ENCODE data around the gene GRB2. TPM values are rescaled to one million over a fixed set of nuclear protein-coding genes. Genes with fewer than 3 reads are reported as not detected.
A peak's percentile ranks its signal among the peaks of the same experiment; 100 is the strongest.

GRB2 gene
- total RNA-seq, 1 donor from 2014 or later = 95.0 TPM

DNA sequence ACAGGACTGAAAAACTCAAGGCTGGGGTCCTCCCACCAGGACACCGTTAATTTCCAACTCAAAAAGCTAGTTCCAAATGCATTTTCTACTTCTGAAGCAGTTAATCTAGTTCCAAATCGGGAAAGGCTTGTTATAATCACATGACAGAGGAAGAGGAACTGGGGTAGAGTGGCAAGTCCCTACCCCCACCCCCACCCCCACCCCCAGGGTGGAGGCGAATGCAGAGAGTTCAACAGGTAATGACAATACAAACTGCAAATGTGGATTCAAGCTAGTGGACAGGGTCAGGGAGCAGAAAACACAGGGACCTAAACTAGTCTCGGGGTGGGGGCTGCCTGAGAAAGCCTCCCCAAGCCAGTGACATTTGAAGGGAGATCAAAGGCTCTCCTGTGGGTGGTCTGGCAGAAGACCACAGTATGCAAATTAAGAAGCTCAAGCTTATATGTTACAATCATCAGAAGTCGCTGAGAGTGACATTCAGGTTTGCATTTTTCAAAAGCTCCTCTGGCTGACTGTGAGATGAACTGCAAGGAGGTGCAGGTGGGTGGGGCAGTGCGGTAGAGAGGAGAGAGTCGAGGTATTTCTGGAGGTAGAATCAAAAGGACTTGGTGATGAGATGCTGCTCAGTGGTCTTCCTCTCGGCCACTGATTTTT is 59.8 kb downstream of the GRB2 start:
- Mint-ChIP-seq H3K4me1 (ENCODE audit: unreplicated experiment) (peaks cover 33% of the 10 kb centered on the region), H3K4me3 (ENCODE audit: unreplicated experiment) (no peak overlapping the region)
- DNase-seq (ENCODE audit: low spot score) = no peak

GRCh38 chr17:75344666-75345065 is 60.8 kb downstream of the GRB2 start:
- Mint-ChIP-seq H3K4me1 (ENCODE audit: unreplicated experiment) (peaks cover 33% of the 10 kb centered on the region), H3K9me3 (ENCODE audit: unreplicated experiment) (no peaks in the 10 kb centered on the region), H3K36me3 (ENCODE audit: low read depth, unreplicated experiment) (no peaks in the 10 kb centered on the region), H3K4me3 (ENCODE audit: unreplicated experiment) (no peak overlapping the region), H3K27ac (ENCODE audit: unreplicated experiment) (no peak overlapping the region), H3K27me3 (ENCODE audit: unreplicated experiment) (peaks cover 8% of the 10 kb centered on the region)
- DNase-seq (ENCODE audit: low spot score) = no peak
- TF ChIP-seq, protein P1, sequence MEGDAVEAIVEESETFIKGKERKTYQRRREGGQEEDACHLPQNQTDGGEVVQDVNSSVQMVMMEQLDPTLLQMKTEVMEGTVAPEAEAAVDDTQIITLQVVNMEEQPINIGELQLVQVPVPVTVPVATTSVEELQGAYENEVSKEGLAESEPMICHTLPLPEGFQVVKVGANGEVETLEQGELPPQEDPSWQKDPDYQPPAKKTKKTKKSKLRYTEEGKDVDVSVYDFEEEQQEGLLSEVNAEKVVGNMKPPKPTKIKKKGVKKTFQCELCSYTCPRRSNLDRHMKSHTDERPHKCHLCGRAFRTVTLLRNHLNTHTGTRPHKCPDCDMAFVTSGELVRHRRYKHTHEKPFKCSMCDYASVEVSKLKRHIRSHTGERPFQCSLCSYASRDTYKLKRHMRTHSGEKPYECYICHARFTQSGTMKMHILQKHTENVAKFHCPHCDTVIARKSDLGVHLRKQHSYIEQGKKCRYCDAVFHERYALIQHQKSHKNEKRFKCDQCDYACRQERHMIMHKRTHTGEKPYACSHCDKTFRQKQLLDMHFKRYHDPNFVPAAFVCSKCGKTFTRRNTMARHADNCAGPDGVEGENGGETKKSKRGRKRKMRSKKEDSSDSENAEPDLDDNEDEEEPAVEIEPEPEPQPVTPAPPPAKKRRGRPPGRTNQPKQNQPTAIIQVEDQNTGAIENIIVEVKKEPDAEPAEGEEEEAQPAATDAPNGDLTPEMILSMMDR (IDR thresholded peaks at IDR 0.05; ENCODE audit: unreplicated experiment) = no peak

More for the DNA sequence above, 59.8 kb downstream of the GRB2 start:
- Mint-ChIP-seq H3K9me3 (ENCODE audit: unreplicated experiment) (no peaks in the 10 kb centered on the region), H3K27me3 (ENCODE audit: unreplicated experiment) (peaks cover 8% of the 10 kb centered on the region), H3K36me3 (ENCODE audit: low read depth, unreplicated experiment) (no peaks in the 10 kb centered on the region), H3K27ac (ENCODE audit: unreplicated experiment) (peak overlapping the region; percentile 26)
- TF ChIP-seq, protein P1 (IDR thresholded peaks at IDR 0.05; ENCODE audit: unreplicated experiment) = no peak

DNA sequence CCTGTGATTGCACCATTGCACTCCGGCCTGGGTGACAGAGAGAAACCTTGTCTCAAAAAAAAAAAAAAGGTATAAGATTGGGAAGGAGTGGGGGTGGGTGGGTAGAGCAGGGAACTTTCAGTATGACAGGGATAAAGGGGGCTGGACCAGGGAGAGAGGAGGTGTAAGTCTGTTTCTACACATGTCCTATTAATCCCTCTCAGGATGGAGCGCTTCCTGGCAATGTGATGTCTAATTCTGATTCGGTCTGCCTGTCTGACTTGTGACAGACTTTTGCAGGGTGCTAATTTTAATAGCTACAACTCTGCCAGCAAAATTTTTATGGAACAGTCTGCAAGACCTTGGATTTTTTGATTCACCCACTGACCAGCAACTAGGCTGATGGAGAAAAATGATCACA is 62.5 kb downstream of the GRB2 start:
- Mint-ChIP-seq H3K4me1 (ENCODE audit: unreplicated experiment) (peaks cover 33% of the 10 kb centered on the region), H3K9me3 (ENCODE audit: unreplicated experiment) (no peaks in the 10 kb centered on the region), H3K36me3 (ENCODE audit: low read depth, unreplicated experiment) (no peaks in the 10 kb centered on the region), H3K27me3 (ENCODE audit: unreplicated experiment) (peaks cover 8% of the 10 kb centered on the region), H3K4me3 (ENCODE audit: unreplicated experiment) (no peak overlapping the region), H3K27ac (ENCODE audit: unreplicated experiment) (no peak overlapping the region)
- DNase-seq (ENCODE audit: low spot score) = no peak
- TF ChIP-seq, protein P1 (IDR thresholded peaks at IDR 0.05; ENCODE audit: unreplicated experiment) = no peak

DNA sequence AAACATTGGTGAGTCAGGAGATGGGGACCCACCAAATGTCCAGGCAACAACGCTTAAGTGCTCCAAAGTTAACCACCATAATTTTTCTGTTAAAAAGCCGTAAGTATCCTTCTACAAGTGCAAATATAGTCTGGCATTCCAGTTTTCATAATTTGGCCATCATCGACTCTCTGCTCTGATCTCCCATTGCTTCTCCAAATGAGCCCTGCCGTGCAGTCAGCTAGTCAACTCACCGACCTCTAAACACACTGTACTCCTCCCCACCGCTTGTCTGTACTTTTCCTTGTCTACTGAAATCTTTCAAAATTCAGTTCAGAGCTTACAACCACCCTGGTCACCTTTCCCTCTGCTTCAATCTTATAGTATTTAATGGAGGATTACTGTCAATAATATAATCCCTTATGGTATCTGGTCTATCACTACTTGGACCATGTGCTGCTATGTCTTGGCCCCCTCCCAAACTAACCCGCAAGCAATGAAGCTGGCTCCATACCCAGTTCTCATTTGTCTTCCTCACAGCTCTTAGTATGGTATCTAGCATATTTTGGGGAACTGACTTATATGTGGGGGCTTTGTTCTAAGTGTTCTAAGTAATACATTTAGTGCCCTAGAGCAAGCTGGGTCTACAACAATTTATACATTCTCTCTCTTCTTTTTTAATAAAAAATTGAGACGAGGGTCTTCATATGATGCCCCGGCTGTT is 63.5 kb downstream of the GRB2 start:
- Mint-ChIP-seq H3K4me3 (ENCODE audit: unreplicated experiment) (no peak overlapping the region), H3K36me3 (ENCODE audit: low read depth, unreplicated experiment) (no peaks in the 10 kb centered on the region), H3K9me3 (ENCODE audit: unreplicated experiment) (no peaks in the 10 kb centered on the region), H3K4me1 (ENCODE audit: unreplicated experiment) (peaks cover 25% of the 10 kb centered on the region), H3K27ac (ENCODE audit: unreplicated experiment) (peak overlapping the region; percentile 13), H3K27me3 (ENCODE audit: unreplicated experiment) (peaks cover 4% of the 10 kb centered on the region)
- TF ChIP-seq, protein P1 (IDR thresholded peaks at IDR 0.05; ENCODE audit: unreplicated experiment) = no peak
- DNase-seq (ENCODE audit: low spot score) = no peak

GRCh38 chr17:75340631-75341030 is 64.8 kb downstream of the GRB2 start:
- H3K4me1 Mint-ChIP-seq (ENCODE audit: unreplicated experiment) = peaks cover 18% of the 10 kb centered on the region
- TF ChIP-seq, protein P1 (IDR thresholded peaks at IDR 0.05; ENCODE audit: unreplicated experiment) = no peak
- no peak overlapping the region for H3K4me3 Mint-ChIP-seq (ENCODE audit: unreplicated experiment)
- H3K27me3 Mint-ChIP-seq (ENCODE audit: unreplicated experiment) = peaks cover 1% of the 10 kb centered on the region
- no peak overlapping the region for H3K27ac Mint-ChIP-seq (ENCODE audit: unreplicated experiment)
- no peak for DNase-seq (ENCODE audit: low spot score)
- H3K36me3 Mint-ChIP-seq (ENCODE audit: low read depth, unreplicated experiment) = no peaks in the 10 kb centered on the region
- H3K9me3 Mint-ChIP-seq (ENCODE audit: unreplicated experiment) = no peaks in the 10 kb centered on the region

Measured in endothelial cell (in vitro differentiated cells).